ENCODE data around the gene AGK.
"Not testable (repeated sequence)": the region's sequence is repeated elsewhere in the genome, so short reads cannot be mapped to it uniquely, and the experiment has no call there.

AGK gene

DNA sequence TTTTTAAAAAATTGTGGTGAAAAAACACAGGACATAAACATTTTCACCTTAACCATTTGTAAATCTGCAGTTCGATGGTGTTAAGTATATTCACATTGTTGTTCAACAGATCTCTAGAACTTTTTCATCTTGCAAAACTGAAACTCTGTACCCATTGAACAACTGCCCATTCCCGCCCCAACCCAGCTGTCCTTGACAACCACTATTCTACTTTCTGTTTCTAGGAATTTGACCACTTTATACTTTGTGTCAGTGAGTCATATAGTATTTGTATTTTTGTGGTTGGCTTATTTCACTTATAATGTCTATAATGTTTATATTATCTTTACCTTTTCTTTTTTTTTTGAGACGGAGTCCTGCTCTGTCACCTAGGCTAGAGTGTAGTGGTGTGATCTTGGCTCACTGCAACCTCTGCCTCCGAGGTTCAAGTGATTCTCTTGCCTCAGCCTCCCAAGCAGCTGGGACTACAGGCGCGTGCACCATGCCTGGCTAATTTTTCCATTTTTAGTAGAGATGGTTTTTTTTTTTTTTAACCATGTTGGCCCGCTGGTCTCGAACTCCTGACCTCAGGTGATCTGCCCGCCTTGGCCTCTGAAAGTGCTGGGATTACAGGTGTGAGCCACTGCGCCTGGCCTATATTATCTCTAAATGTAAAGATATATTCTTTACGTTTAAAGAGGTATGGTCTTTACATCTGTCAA lies 6.8 kb downstream of the AGK start:
- not testable (repeated sequence) for H3K9me3 ChIP-seq (replicated peaks; ENCODE audit: low read length); H3K36me3 ChIP-seq (ENCODE audit: insufficient read depth, low read length); H3K4me3 ChIP-seq (ENCODE audit: low read length)

DNA sequence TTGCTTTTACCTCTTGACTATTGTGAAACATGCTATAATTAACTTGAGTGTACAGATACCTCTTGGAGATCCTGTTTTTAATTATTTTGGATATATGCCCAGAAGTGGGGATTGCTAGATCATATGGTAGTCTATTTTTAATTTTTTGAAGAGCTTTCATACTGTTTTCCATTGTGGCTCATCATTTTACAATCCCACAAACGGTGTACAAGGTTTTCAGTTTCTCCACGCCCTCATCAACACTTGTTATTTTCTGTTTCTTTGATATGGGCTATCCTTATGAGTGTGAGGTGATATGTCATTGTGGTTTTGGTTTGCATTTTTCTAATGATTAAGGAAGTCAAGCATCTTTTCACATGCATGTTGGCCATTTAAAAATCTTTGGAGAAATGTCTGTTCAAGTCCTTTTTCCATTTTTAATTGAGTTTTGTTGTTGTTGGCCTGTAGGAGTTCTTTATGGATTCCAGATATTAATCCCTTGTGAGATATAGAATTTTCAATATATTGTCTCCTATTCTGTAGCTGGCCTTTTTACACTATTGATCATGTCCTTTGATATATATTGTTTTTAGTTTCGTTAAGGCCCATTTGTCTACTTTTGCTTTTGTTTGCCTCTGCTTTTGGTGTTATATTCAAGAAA lies 7.5 kb downstream of the AGK start:
- Histone ChIP-seq H3K36me3 (ENCODE audit: insufficient read depth, low read length) (peaks cover 4% of the 10 kb centered on the region), H3K27me3 (ENCODE audit: control insufficient read depth, insufficient read depth, low read length) (no peaks in the 10 kb centered on the region)

More for the DNA sequence above, 6.8 kb downstream of the AGK start:
- peaks cover 15% of the 10 kb centered on the region for H3K4me1 ChIP-seq (ENCODE audit: control insufficient read depth, insufficient read depth, low read length)
- not testable (repeated sequence) for H3K9ac ChIP-seq (ENCODE audit: low read depth, low read length); H3K27me3 ChIP-seq (ENCODE audit: control insufficient read depth, insufficient read depth, low read length); H3K4me2 ChIP-seq (ENCODE audit: low read length)

DNA sequence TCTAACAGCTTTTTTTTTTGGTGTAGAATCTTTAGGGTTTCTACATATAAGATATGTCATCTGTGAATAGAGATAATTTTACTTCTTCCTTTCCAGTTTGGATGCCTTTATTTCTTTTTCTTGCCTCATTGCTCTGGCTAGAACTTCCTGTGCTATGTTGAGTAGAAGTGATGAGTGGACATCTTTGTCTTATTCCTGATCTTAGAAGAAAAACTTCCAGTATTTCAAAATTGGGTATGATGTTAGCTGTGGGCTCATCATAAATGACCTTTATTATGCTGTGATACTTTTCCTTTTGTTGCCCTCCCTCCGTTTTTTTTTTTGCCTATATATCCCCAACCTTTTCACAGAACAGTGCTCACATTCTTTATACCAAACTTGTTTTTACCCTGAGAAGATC lies 8.8 kb downstream of the AGK start:
- Histone ChIP-seq H3K27me3 (ENCODE audit: control insufficient read depth, insufficient read depth, low read length) (no peaks in the 10 kb centered on the region), H3K4me2 (ENCODE audit: low read length) (no peak overlapping the region), H3K9me3 (replicated peaks; ENCODE audit: low read length) (no peaks in the 10 kb centered on the region), H3K4me1 (ENCODE audit: control insufficient read depth, insufficient read depth, low read length) (peaks cover 15% of the 10 kb centered on the region), H3K4me3 (ENCODE audit: low read length) (no peak overlapping the region), H3K9ac (ENCODE audit: low read depth, low read length) (no peak overlapping the region), H3K36me3 (ENCODE audit: insufficient read depth, low read length) (peaks cover 4% of the 10 kb centered on the region)

More for the DNA sequence above, 7.5 kb downstream of the AGK start:
- H3K4me1 ChIP-seq (ENCODE audit: control insufficient read depth, insufficient read depth, low read length) = peaks cover 15% of the 10 kb centered on the region
- no peak overlapping the region for H3K4me3 ChIP-seq (ENCODE audit: low read length)
- H3K9ac ChIP-seq (ENCODE audit: low read depth, low read length) = no peak overlapping the region
- no peaks in the 10 kb centered on the region for H3K9me3 ChIP-seq (replicated peaks; ENCODE audit: low read length)
- no peak overlapping the region for H3K4me2 ChIP-seq (ENCODE audit: low read length)

DNA sequence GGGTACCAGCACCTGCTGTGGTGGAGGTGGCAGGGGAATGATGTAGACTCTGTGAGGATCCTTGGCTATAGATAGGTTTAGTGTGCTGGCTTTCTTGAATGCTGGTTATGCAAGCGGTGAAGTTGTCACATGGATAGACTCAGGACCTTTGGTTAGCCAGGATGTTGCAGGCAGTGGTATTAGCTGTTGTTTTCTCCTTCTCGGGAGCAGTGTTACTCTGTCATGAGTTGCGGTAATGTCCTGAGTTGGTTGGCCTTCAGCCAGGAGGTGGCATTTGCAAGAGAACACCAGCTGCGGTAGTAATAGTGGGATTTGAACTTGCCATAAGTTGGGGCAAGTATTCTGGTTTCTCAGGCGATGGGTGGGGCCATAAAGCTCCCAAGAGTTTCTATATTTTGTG lies 10.8 kb downstream of the AGK start:
- no peak overlapping the region for H3K9ac ChIP-seq (ENCODE audit: low read depth, low read length)
- H3K36me3 ChIP-seq (ENCODE audit: insufficient read depth, low read length) = peaks cover 19% of the 10 kb centered on the region
- no peak overlapping the region for H3K4me3 ChIP-seq (ENCODE audit: low read length)
- peaks cover 15% of the 10 kb centered on the region for H3K4me1 ChIP-seq (ENCODE audit: control insufficient read depth, insufficient read depth, low read length)
- H3K27me3 ChIP-seq (ENCODE audit: control insufficient read depth, insufficient read depth, low read length) = no peaks in the 10 kb centered on the region
- H3K4me2 ChIP-seq (ENCODE audit: low read length) = no peak overlapping the region
- H3K9me3 ChIP-seq (replicated peaks; ENCODE audit: low read length) = no peaks in the 10 kb centered on the region

DNA sequence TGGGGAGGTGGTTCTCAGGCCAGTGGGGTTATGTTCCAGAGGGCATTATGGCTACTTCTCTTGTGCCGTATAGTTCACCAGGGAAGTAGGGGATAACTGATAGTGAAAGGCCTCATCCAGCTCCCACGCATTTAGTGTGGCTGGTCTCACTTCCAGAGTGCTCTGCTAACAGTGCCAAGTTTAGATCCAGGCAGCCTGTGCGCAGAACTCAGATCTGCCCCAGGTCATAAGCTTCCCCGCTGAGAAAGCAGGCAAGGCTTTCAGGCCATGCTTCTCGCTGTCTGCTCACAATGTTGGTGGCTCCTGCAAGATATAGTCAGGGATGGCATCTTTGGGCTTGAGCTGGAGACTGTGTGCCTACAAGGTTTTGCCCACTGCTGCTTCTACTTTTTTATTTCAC lies 11.3 kb downstream of the AGK start:
- Histone ChIP-seq H3K4me3 (ENCODE audit: low read length) (no peak overlapping the region), H3K4me1 (ENCODE audit: control insufficient read depth, insufficient read depth, low read length) (peaks cover 13% of the 10 kb centered on the region), H3K9me3 (replicated peaks; ENCODE audit: low read length) (no peaks in the 10 kb centered on the region), H3K36me3 (ENCODE audit: insufficient read depth, low read length) (peaks cover 19% of the 10 kb centered on the region), H3K4me2 (ENCODE audit: low read length) (no peak overlapping the region), H3K9ac (ENCODE audit: low read depth, low read length) (no peak overlapping the region), H3K27me3 (ENCODE audit: control insufficient read depth, insufficient read depth, low read length) (no peaks in the 10 kb centered on the region)

DNA sequence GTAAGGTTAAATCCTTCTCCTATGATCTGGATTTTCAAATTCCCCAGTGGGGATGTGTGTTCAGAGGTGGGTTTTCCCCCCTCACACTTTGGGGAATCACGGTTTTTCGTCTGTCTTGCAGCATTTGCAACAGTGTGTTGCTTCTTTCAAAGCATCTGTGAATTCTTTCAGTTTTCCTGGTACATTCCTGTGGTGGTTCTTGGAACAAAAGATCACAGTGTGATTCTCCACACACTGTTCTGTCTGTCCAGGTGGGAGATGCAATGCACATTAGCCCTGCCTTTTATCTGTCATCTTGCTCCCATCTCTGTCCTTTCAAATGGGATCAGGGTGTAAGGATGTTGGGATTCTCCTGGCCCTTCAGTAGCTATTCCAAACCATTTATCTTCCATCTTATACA lies 11.8 kb downstream of the AGK start:
- Histone ChIP-seq H3K9me3 (replicated peaks; ENCODE audit: low read length) (no peaks in the 10 kb centered on the region), H3K4me3 (ENCODE audit: low read length) (no peak overlapping the region), H3K36me3 (ENCODE audit: insufficient read depth, low read length) (peaks cover 20% of the 10 kb centered on the region)

DNA sequence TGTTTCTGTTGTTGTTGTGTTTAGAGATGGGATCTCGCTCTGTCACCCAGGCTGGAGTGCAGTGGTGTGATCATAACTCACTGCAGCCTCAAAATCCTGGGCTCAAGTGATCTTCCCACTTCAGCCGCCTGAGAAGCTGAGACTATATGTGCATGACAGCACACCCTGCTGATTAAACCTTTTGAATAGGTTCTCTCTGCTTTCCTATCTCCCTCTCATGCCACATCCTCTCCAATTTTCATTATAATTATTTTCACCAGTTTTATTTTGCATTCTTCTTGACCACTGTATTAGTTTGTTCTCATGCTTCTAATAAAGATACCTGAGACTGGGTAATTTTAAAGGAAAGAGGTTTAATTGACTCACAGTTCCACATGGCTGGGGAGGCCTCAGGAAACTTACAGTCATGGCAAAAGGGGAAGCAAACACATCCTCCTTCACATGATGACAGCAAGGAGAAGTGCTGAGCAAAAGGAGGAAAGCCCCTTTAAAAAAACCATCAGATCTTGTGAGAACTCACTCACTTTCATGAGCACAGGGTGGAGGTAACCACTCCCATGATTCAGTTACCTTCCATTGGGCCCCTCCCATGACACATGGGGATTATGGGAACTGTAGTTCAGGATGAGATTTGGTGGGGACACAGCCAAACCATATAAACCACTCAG lies 12.9 kb downstream of the AGK start:
- Histone ChIP-seq H3K9ac (ENCODE audit: low read depth, low read length) (no peak overlapping the region), H3K36me3 (ENCODE audit: insufficient read depth, low read length) (peaks cover 23% of the 10 kb centered on the region), H3K4me3 (ENCODE audit: low read length) (no peak overlapping the region), H3K9me3 (replicated peaks; ENCODE audit: low read length) (no peaks in the 10 kb centered on the region), H3K4me1 (ENCODE audit: control insufficient read depth, insufficient read depth, low read length) (no peaks in the 10 kb centered on the region), H3K4me2 (ENCODE audit: low read length) (no peak overlapping the region), H3K27me3 (ENCODE audit: control insufficient read depth, insufficient read depth, low read length) (no peaks in the 10 kb centered on the region)

More for the DNA sequence above, 11.8 kb downstream of the AGK start:
- H3K27me3 ChIP-seq (ENCODE audit: control insufficient read depth, insufficient read depth, low read length) = no peaks in the 10 kb centered on the region
- H3K9ac ChIP-seq (ENCODE audit: low read depth, low read length) = no peak overlapping the region
- H3K4me1 ChIP-seq (ENCODE audit: control insufficient read depth, insufficient read depth, low read length) = peaks cover 11% of the 10 kb centered on the region
- no peak overlapping the region for H3K4me2 ChIP-seq (ENCODE audit: low read length)

DNA sequence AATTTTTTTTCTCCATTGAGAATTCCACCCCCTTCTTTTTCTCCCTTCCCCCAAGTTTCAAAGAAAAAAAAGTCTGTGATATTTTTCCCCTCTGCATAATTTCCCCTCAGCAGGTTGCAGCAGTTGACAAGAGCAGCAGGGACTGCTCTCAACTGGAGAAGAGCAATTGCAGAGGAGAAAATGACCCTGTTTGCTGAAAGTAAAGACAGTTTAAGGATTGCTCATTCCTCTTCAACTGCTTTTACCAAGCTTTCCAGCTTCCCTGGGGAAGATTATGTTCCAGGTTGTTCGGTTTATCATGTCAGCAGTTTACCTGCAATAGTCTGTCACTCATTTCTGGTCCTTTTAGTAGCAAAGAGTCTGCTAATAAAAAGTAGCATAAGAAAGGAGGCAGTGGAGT lies 16.2 kb downstream of the AGK start:
- Histone ChIP-seq H3K4me3 (ENCODE audit: low read length) (no peak overlapping the region), H3K27me3 (ENCODE audit: control insufficient read depth, insufficient read depth, low read length) (no peaks in the 10 kb centered on the region), H3K9ac (ENCODE audit: low read depth, low read length) (no peak overlapping the region), H3K9me3 (replicated peaks; ENCODE audit: low read length) (no peaks in the 10 kb centered on the region), H3K4me1 (ENCODE audit: control insufficient read depth, insufficient read depth, low read length) (no peaks in the 10 kb centered on the region), H3K4me2 (ENCODE audit: low read length) (no peak overlapping the region), H3K36me3 (ENCODE audit: insufficient read depth, low read length) (peaks cover 24% of the 10 kb centered on the region)

DNA sequence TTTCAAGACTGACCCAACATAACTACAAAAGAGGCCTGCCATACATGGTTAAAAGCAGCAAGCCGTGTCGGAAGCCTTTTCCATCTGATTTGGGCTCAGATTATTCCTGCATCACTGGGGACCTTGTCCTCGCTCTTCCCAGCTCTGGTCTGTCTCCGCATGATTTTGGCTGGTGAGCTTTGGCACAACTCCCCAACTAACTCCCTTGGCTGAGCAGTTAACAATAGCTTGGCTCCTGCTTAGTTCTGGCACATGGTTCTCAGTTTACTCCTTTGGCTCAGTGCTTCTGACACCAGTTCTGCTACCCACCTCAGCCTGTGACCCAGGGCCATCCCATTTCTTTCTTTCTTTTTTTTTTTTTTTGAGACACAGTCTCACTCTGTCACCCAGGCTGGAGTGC lies 17.0 kb downstream of the AGK start:
- Histone ChIP-seq H3K9ac (ENCODE audit: low read depth, low read length) (no peak overlapping the region), H3K4me1 (ENCODE audit: control insufficient read depth, insufficient read depth, low read length) (no peaks in the 10 kb centered on the region), H3K9me3 (replicated peaks; ENCODE audit: low read length) (no peaks in the 10 kb centered on the region), H3K4me3 (ENCODE audit: low read length) (no peak overlapping the region), H3K4me2 (ENCODE audit: low read length) (no peak overlapping the region), H3K36me3 (ENCODE audit: insufficient read depth, low read length) (peaks cover 23% of the 10 kb centered on the region), H3K27me3 (ENCODE audit: control insufficient read depth, insufficient read depth, low read length) (no peaks in the 10 kb centered on the region)

DNA sequence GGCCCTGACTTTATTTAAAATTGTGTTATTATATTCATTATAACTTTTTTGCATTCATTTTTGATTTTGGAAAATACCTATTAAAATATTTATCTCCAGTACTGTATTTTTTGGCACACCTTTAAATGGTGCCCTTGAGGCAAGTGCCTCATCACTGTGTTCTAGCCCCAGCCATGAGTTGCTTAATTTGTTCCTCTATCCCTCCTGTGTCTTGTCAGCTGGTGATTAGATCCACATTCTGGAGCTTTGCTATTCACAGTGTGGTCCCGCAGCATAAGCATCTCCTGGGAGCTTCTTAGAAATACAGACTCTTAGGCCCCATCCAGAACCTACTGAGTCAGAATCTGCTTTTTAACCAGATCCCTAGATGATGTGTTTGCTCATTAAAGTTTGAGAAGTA lies 19.8 kb downstream of the AGK start:
- Histone ChIP-seq H3K27me3 (ENCODE audit: control insufficient read depth, insufficient read depth, low read length) (no peaks in the 10 kb centered on the region), H3K4me1 (ENCODE audit: control insufficient read depth, insufficient read depth, low read length) (no peaks in the 10 kb centered on the region), H3K9ac (ENCODE audit: low read depth, low read length) (no peak overlapping the region)

DNA sequence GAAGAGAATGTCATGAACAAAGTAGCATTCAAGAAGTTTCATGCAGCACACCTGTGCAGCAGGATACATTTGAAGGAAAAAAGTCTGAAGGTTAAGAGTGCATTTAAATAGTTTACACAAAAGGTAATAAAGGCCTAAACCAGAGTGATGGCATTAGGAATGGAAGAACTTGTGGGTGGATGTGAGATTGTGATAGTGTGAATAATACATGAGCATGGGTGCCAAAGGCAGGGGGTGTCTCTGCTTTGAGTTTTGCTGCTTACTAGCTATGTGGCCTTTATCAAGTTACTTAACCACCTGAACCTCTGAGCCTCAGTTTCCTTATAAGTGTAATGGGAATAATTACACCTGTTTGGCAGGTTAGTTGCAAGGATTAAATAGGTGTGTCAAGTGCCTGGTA lies 21.0 kb downstream of the AGK start:
- Histone ChIP-seq H3K4me2 (ENCODE audit: low read length) (no peak overlapping the region), H3K9me3 (replicated peaks; ENCODE audit: low read length) (peaks cover 2% of the 10 kb centered on the region), H3K4me1 (ENCODE audit: control insufficient read depth, insufficient read depth, low read length) (no peaks in the 10 kb centered on the region), H3K27me3 (ENCODE audit: control insufficient read depth, insufficient read depth, low read length) (no peaks in the 10 kb centered on the region), H3K36me3 (ENCODE audit: insufficient read depth, low read length) (peaks cover 22% of the 10 kb centered on the region), H3K9ac (ENCODE audit: low read depth, low read length) (no peak overlapping the region), H3K4me3 (ENCODE audit: low read length) (no peak overlapping the region)

More for the DNA sequence above, 19.8 kb downstream of the AGK start:
- no peak overlapping the region for H3K4me3 ChIP-seq (ENCODE audit: low read length)
- H3K4me2 ChIP-seq (ENCODE audit: low read length) = no peak overlapping the region
- H3K9me3 ChIP-seq (replicated peaks; ENCODE audit: low read length) = peaks cover 2% of the 10 kb centered on the region
- H3K36me3 ChIP-seq (ENCODE audit: insufficient read depth, low read length) = peaks cover 26% of the 10 kb centered on the region
